ENCODE data around the gene RPS29.
A peak's percentile ranks its signal among the peaks of the same experiment; 100 is the strongest.

RPS29 gene

GRCh38 chr14:49584058-49584457 lies 2.1 kb downstream of the RPS29 start:
- Mint-ChIP-seq H3K9me3 (peaks cover 0 to 1% of the 10 kb centered on the region in 2 donors), H3K4me1 (peaks cover 32 to 53% of the 10 kb centered on the region in 2 donors), H3K4me3 (peak overlapping the region; percentile 97 to 98), H3K27me3 (no peaks in the 10 kb centered on the region), H3K36me3 (peaks cover 50 to 65% of the 10 kb centered on the region in 2 donors), H3K27ac (peak overlapping the region; percentile 100)
- ATAC-seq (replicated peaks) (no peak), DNase-seq (no peak)

GRCh38 chr14:49583629-49584028 lies 2.6 kb downstream of the RPS29 start:
- no peaks in the 10 kb centered on the region for H3K27me3 Mint-ChIP-seq
- H3K36me3 Mint-ChIP-seq = peaks cover 50 to 65% of the 10 kb centered on the region in 2 donors
- ATAC-seq (replicated peaks) = no peak
- peak overlapping the region; percentile 100 for H3K27ac Mint-ChIP-seq
- peaks cover 32 to 56% of the 10 kb centered on the region in 2 donors for H3K4me1 Mint-ChIP-seq
- H3K9me3 Mint-ChIP-seq = peaks cover 0 to 1% of the 10 kb centered on the region in 2 donors
- peak overlapping the region; percentile 97 to 98 for H3K4me3 Mint-ChIP-seq
- no peak for DNase-seq

- DNase-seq = no peak
- no peaks in the 10 kb centered on the region for H3K27me3 Mint-ChIP-seq
These were observed 3.8 kb downstream of the RPS29 start for GRCh38 chr14:49582113-49582977.

GRCh38 chr14:49581209-49582112 lies 4.7 kb downstream of the RPS29 start:
- DNase-seq (no peak), ATAC-seq (replicated peaks) (no peak)
- peak overlapping the region in 1 of 2 donors; percentile 8 for H3K4me3 Mint-ChIP-seq
- peaks cover 35 to 57% of the 10 kb centered on the region in 2 donors for H3K4me1 Mint-ChIP-seq
- H3K9me3 Mint-ChIP-seq = peaks cover 0 to 1% of the 10 kb centered on the region in 2 donors
- H3K36me3 Mint-ChIP-seq = peaks cover 62 to 78% of the 10 kb centered on the region in 2 donors
- peak overlapping the region; percentile 89 for H3K27ac Mint-ChIP-seq
- H3K27me3 Mint-ChIP-seq = no peaks in the 10 kb centered on the region

More at GRCh38 chr14:49582113-49582977, 3.8 kb downstream of the RPS29 start:
- H3K27ac Mint-ChIP-seq = peak overlapping the region; percentile 89
- peaks cover 35 to 57% of the 10 kb centered on the region in 2 donors for H3K4me1 Mint-ChIP-seq
- ATAC-seq (replicated peaks) = no peak
- H3K36me3 Mint-ChIP-seq = peaks cover 57 to 72% of the 10 kb centered on the region in 2 donors
- H3K9me3 Mint-ChIP-seq = peaks cover 0 to 1% of the 10 kb centered on the region in 2 donors
- H3K4me3 Mint-ChIP-seq = peak overlapping the region; percentile 8 to 30

- Mint-ChIP-seq H3K27ac (peak overlapping the region; percentile 11), H3K9me3 (peaks cover 0 to 1% of the 10 kb centered on the region in 2 donors), H3K27me3 (no peaks in the 10 kb centered on the region), H3K4me3 (peak overlapping the region in 1 of 2 donors; percentile 3), H3K36me3 (peaks cover 46 to 69% of the 10 kb centered on the region in 2 donors), H3K4me1 (peaks cover 29 to 51% of the 10 kb centered on the region in 2 donors)
- ATAC-seq (replicated peaks) (no peak), DNase-seq (no peak)
These were observed 6.3 kb downstream of the RPS29 start for GRCh38 chr14:49579841-49580240.

- H3K4me3 Mint-ChIP-seq = no peak overlapping the region
- no peaks in the 10 kb centered on the region for H3K27me3 Mint-ChIP-seq
- no peak overlapping the region for H3K27ac Mint-ChIP-seq
- H3K4me1 Mint-ChIP-seq = peaks cover 28 to 36% of the 10 kb centered on the region in 2 donors
- peaks cover 0 to 1% of the 10 kb centered on the region in 2 donors for H3K9me3 Mint-ChIP-seq
- DNase-seq (no peak), ATAC-seq (replicated peaks) (no peak)
- H3K36me3 Mint-ChIP-seq = peaks cover 39 to 71% of the 10 kb centered on the region in 2 donors
These were observed 8.0 kb downstream of the RPS29 start for GRCh38 chr14:49578141-49578540.

- Mint-ChIP-seq H3K4me1 (peaks cover 4 to 5% of the 10 kb centered on the region in 2 donors), H3K27me3 (no peaks in the 10 kb centered on the region), H3K4me3 (no peak overlapping the region), H3K36me3 (peaks cover 40 to 66% of the 10 kb centered on the region in 2 donors), H3K9me3 (peaks cover 0 to 2% of the 10 kb centered on the region in 2 donors), H3K27ac (no peak overlapping the region)
- ATAC-seq (replicated peaks) = no peak
- no peak for DNase-seq
These were observed 12.1 kb downstream of the RPS29 start for GRCh38 chr14:49574038-49574437.

GRCh38 chr14:49569281-49569680 lies 16.9 kb downstream of the RPS29 start:
- H3K4me3 Mint-ChIP-seq = no peak overlapping the region

GRCh38 chr14:49566714-49567113 lies 19.5 kb downstream of the RPS29 start:
- Mint-ChIP-seq H3K9me3 (peaks cover 4 to 5% of the 10 kb centered on the region in 2 donors), H3K27me3 (peaks cover 0 to 6% of the 10 kb centered on the region in 2 donors), H3K4me3 (no peak overlapping the region), H3K36me3 (peaks cover 20% of the 10 kb centered on the region in 2 donors), H3K27ac (no peak overlapping the region), H3K4me1 (no peaks in the 10 kb centered on the region)
- DNase-seq (no peak), ATAC-seq (replicated peaks) (no peak)

More at GRCh38 chr14:49569281-49569680, 16.9 kb downstream of the RPS29 start:
- no peak for ATAC-seq (replicated peaks)
- Mint-ChIP-seq H3K27me3 (no peaks in the 10 kb centered on the region), H3K9me3 (peaks cover 0 to 2% of the 10 kb centered on the region in 2 donors), H3K4me1 (no peaks in the 10 kb centered on the region), H3K27ac (no peak overlapping the region), H3K36me3 (peaks cover 28 to 38% of the 10 kb centered on the region in 2 donors)
- DNase-seq = no peak

GRCh38 chr14:49559979-49560768 lies 26.0 kb downstream of the RPS29 start:
- Mint-ChIP-seq H3K27ac (no peak overlapping the region), H3K4me3 (no peak overlapping the region), H3K4me1 (peaks cover 2 to 7% of the 10 kb centered on the region in 2 donors), H3K27me3 (peaks cover 0 to 6% of the 10 kb centered on the region in 2 donors), H3K9me3 (peaks cover 4 to 8% of the 10 kb centered on the region in 2 donors), H3K36me3 (peaks cover 7% of the 10 kb centered on the region in 2 donors)
- DNase-seq (no peak), ATAC-seq (replicated peaks) (no peak)

- H3K36me3 Mint-ChIP-seq = no peaks in the 10 kb centered on the region
- no peak overlapping the region for H3K4me3 Mint-ChIP-seq
- DNase-seq (no peak), ATAC-seq (replicated peaks) (no peak)
- no peak overlapping the region for H3K27ac Mint-ChIP-seq
- H3K9me3 Mint-ChIP-seq = no peaks in the 10 kb centered on the region
- H3K27me3 Mint-ChIP-seq = no peaks in the 10 kb centered on the region
- peaks cover 0 to 12% of the 10 kb centered on the region in 2 donors for H3K4me1 Mint-ChIP-seq
These were observed 32.3 kb downstream of the RPS29 start for GRCh38 chr14:49553892-49554291.

- Mint-ChIP-seq H3K27me3 (no peaks in the 10 kb centered on the region), H3K9me3 (no peaks in the 10 kb centered on the region), H3K36me3 (no peaks in the 10 kb centered on the region), H3K4me1 (peaks cover 0 to 12% of the 10 kb centered on the region in 2 donors), H3K27ac (no peak overlapping the region), H3K4me3 (no peak overlapping the region)
- ATAC-seq (replicated peaks) = no peak
- DNase-seq = no peak
These were observed 33.1 kb downstream of the RPS29 start for GRCh38 chr14:49553106-49553505.

GRCh38 chr14:49551569-49551968 lies 34.6 kb downstream of the RPS29 start:
- no peak for DNase-seq
- Mint-ChIP-seq H3K9me3 (no peaks in the 10 kb centered on the region), H3K4me3 (no peak overlapping the region), H3K27me3 (no peaks in the 10 kb centered on the region), H3K36me3 (no peaks in the 10 kb centered on the region), H3K4me1 (peaks cover 0 to 12% of the 10 kb centered on the region in 2 donors), H3K27ac (no peak overlapping the region)
- ATAC-seq (replicated peaks) = no peak
